ENCODE results near the gene GUK1. TPM values are rescaled to one million over a fixed set of nuclear protein-coding genes. Genes with fewer than 3 reads are reported as not detected.

The GUK1 gene
- total RNA-seq, 1 donor from 2014 or later: 87.7 TPM

DNA sequence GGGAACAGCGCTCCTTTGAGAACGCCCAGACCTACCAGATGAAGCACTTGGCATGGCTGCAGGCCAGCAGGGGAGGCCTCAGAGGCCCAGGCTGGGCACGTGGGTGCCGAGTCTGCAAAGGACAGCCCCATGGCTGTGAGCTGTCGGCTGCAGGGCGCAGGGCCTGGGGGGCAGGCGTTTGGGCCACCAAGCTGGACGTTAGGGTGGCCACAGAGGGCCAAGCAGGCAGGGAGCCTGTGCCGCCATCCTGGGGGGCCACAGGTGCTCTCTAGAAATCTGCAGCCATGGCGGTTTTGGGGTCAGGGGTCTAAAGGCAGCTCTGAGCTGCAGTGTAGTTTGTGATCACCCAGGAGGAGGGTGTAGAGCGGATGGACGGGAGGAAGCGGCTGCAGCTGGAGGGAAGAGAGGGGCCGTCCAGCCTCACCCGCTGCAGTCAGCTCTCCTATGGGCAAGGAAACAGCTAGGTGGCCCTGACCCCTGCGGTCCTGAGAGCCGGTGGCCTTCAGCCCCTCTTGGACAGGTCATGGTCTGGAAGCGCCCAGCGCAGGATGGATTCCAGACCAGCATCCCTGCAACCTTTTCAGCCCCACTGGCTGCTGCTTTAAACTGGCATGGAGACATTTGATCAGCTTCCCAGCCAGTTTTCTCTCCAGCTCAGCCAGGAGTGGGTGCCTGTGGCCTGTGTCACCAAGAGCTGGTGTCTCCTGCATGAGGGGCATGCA is 36.5 kb downstream of the GUK1 start:
- no peak overlapping the region for H3K9ac ChIP-seq
- Mint-ChIP-seq H3K4me1 (no peaks in the 10 kb centered on the region), H3K9me3 (no peaks in the 10 kb centered on the region), H3K36me3 (peaks cover 2% of the 10 kb centered on the region), H3K27ac (no peak overlapping the region), H3K4me3 (no peak overlapping the region), H3K27me3 (ENCODE audit: insufficient read depth, low read depth) (no peaks in the 10 kb centered on the region)
- peaks cover 11% of the 10 kb centered on the region for H3K79me2 ChIP-seq (ENCODE audit: low read depth)
- no peaks in the 10 kb centered on the region for H3K9me3 ChIP-seq (ENCODE audit: low read depth)
- no peak overlapping the region for H3K4me2 ChIP-seq
- H3K27ac ChIP-seq: no peak overlapping the region
- DNase-seq (ENCODE audit: low spot score): no peak
- peaks cover 4% of the 10 kb centered on the region for H3K4me1 ChIP-seq
- H3K36me3 ChIP-seq: no peaks in the 10 kb centered on the region
- H4K20me1 ChIP-seq (ENCODE audit: low read depth): peaks cover 22% of the 10 kb centered on the region
- H3K4me3 ChIP-seq: no peak overlapping the region
- TF ChIP-seq, protein P1, sequence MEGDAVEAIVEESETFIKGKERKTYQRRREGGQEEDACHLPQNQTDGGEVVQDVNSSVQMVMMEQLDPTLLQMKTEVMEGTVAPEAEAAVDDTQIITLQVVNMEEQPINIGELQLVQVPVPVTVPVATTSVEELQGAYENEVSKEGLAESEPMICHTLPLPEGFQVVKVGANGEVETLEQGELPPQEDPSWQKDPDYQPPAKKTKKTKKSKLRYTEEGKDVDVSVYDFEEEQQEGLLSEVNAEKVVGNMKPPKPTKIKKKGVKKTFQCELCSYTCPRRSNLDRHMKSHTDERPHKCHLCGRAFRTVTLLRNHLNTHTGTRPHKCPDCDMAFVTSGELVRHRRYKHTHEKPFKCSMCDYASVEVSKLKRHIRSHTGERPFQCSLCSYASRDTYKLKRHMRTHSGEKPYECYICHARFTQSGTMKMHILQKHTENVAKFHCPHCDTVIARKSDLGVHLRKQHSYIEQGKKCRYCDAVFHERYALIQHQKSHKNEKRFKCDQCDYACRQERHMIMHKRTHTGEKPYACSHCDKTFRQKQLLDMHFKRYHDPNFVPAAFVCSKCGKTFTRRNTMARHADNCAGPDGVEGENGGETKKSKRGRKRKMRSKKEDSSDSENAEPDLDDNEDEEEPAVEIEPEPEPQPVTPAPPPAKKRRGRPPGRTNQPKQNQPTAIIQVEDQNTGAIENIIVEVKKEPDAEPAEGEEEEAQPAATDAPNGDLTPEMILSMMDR (IDR thresholded peaks at IDR 0.05): no peak
- TF ChIP-seq EZH2phosphoT487 (IDR thresholded peaks at IDR 0.05): no peak
- TF ChIP-seq EZH2 (IDR thresholded peaks at IDR 0.05): no peak
- H2AFZ ChIP-seq (replicated peaks): no peak overlapping the region
- no peaks in the 10 kb centered on the region for H3F3A ChIP-seq (ENCODE audit: low read depth)
- H3K27me3 ChIP-seq: no peaks in the 10 kb centered on the region

- Histone ChIP-seq H3K4me2 (no peak overlapping the region), H3K36me3 (no peaks in the 10 kb centered on the region), H4K20me1 (ENCODE audit: low read depth) (peaks cover 21% of the 10 kb centered on the region), H3K9ac (no peak overlapping the region), H3K4me3 (no peak overlapping the region), H3K9me3 (ENCODE audit: low read depth) (no peaks in the 10 kb centered on the region), H2AFZ (replicated peaks) (no peak overlapping the region), H3K79me2 (ENCODE audit: low read depth) (peaks cover 11% of the 10 kb centered on the region), H3K27ac (no peak overlapping the region), H3F3A (ENCODE audit: low read depth) (no peaks in the 10 kb centered on the region), H3K4me1 (peaks cover 4% of the 10 kb centered on the region), H3K27me3 (no peaks in the 10 kb centered on the region)
- Mint-ChIP-seq H3K4me3 (no peak overlapping the region), H3K27ac (no peak overlapping the region), H3K4me1 (no peaks in the 10 kb centered on the region), H3K9me3 (no peaks in the 10 kb centered on the region), H3K27me3 (ENCODE audit: insufficient read depth, low read depth) (peaks cover 2% of the 10 kb centered on the region), H3K36me3 (peaks cover 2% of the 10 kb centered on the region)
- TF ChIP-seq, protein P1 (IDR thresholded peaks at IDR 0.05): no peak
- TF ChIP-seq EZH2 (IDR thresholded peaks at IDR 0.05): no peak
- TF ChIP-seq EZH2phosphoT487 (IDR thresholded peaks at IDR 0.05): no peak
- no peak for DNase-seq (ENCODE audit: low spot score)
These were observed 37.0 kb downstream of the GUK1 start for GRCh38 chr1:228177183-228177475.

DNA sequence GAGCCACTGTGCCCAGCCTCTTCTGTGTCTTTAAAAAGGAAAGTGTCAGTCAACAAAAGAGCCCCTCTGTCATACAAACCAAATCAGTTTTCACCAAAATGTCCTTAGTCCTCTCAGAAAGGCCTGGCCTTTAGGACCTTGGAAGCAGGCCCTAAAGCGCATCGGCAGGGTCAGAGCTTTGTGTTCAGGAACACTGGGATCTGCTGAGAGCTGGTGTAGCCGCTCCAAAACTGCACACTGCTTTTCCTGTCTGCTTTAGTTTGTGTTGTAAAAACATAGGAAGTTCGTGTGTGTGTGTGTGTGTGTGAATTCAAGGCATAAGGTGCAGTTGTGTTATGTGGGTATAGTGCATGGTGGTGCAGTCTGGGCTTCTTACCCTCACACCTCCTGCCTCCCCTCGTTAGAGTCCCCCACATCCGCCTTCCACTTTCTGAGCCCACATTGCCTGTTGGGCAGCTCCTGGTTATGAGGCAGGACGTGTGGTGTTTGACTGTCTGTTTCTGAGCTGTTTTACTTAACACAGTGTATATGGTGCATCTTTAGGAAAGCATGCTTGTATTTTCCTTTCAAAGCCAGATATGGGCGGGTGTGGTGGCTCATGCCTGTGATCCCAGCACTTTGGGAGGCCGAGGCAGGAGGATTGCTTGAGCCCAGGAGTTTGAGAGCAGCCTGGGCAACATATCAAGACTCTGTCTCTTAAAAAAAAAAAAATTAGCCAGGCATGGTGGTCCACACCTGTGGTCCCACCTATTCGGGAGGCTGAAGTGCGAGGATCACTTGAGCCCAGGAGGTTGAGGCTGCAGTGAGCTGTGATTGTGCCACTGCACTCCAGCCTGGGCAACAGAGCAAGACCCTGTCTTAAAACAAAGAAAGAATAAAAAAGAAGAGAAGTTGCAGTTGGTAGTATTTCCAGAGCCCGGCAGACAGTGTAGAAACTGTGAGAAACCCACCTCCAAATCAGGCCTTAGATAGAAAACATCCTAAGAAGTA is 37.9 kb downstream of the GUK1 start:
- DNase-seq (ENCODE audit: low spot score): no peak
- H3F3A ChIP-seq (ENCODE audit: low read depth): no peaks in the 10 kb centered on the region
- Mint-ChIP-seq H3K4me1 (no peaks in the 10 kb centered on the region), H3K27ac (no peak overlapping the region), H3K36me3 (peaks cover 2% of the 10 kb centered on the region), H3K27me3 (ENCODE audit: insufficient read depth, low read depth) (peaks cover 2% of the 10 kb centered on the region), H3K9me3 (no peaks in the 10 kb centered on the region), H3K4me3 (no peak overlapping the region)
- no peak overlapping the region for H3K4me2 ChIP-seq
- H3K79me2 ChIP-seq (ENCODE audit: low read depth): peaks cover 11% of the 10 kb centered on the region
- no peak overlapping the region for H3K27ac ChIP-seq
- no peaks in the 10 kb centered on the region for H3K36me3 ChIP-seq
- H2AFZ ChIP-seq (replicated peaks): no peak overlapping the region
- TF ChIP-seq, protein P1 (IDR thresholded peaks at IDR 0.05): no peak
- TF ChIP-seq EZH2phosphoT487 (IDR thresholded peaks at IDR 0.05): no peak
- TF ChIP-seq EZH2 (IDR thresholded peaks at IDR 0.05): no peak
- H3K27me3 ChIP-seq: no peaks in the 10 kb centered on the region
- no peak overlapping the region for H3K4me3 ChIP-seq
- H4K20me1 ChIP-seq (ENCODE audit: low read depth): peaks cover 12% of the 10 kb centered on the region
- H3K4me1 ChIP-seq: peaks cover 4% of the 10 kb centered on the region
- no peaks in the 10 kb centered on the region for H3K9me3 ChIP-seq (ENCODE audit: low read depth)
- no peak overlapping the region for H3K9ac ChIP-seq
